ENCODE measurements around the gene KIF3A.

Gene KIF3A

DNA sequence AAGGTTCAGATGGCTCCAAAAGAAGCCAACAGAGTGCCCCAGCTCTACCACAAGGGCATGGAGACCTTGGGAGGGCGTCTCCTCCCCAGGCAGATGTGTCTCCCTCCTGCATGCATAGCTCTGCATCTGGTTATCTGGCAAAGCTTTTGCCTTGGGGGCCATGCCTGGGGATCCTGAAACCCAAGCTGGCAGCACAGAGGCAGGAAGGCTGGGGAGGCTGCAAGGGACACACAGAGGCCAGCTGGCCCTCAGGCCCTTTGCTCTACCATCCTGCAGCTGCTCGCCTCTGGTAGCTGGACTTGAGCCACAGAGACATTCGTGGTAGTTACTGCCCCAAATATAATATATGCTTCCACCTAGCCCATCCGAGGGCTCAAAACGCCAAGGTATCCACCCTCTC, 35.8 kb upstream of the KIF3A start:
- TF ChIP-seq EZH2 (IDR thresholded peaks at IDR 0.05; ENCODE audit: borderline replicate concordance, low read depth, low read length, severe bottlenecking) = no peak
- TF ChIP-seq, protein P1, sequence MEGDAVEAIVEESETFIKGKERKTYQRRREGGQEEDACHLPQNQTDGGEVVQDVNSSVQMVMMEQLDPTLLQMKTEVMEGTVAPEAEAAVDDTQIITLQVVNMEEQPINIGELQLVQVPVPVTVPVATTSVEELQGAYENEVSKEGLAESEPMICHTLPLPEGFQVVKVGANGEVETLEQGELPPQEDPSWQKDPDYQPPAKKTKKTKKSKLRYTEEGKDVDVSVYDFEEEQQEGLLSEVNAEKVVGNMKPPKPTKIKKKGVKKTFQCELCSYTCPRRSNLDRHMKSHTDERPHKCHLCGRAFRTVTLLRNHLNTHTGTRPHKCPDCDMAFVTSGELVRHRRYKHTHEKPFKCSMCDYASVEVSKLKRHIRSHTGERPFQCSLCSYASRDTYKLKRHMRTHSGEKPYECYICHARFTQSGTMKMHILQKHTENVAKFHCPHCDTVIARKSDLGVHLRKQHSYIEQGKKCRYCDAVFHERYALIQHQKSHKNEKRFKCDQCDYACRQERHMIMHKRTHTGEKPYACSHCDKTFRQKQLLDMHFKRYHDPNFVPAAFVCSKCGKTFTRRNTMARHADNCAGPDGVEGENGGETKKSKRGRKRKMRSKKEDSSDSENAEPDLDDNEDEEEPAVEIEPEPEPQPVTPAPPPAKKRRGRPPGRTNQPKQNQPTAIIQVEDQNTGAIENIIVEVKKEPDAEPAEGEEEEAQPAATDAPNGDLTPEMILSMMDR (IDR thresholded peaks at IDR 0.05; ENCODE audit: borderline replicate concordance, extremely low read depth, low read length, poor library complexity, severe bottlenecking) = no peak
- H3K36me3 ChIP-seq (ENCODE audit: insufficient read depth, low read length) = no peaks in the 10 kb centered on the region
- ATAC-seq (ENCODE audit: insufficient read depth, low read depth) (no peak), DNase-seq (no peak)
- no peak overlapping the region for H3K9ac ChIP-seq (ENCODE audit: low read depth, low read length)
- H3K4me2 ChIP-seq (ENCODE audit: insufficient read depth, low read length) = no peak overlapping the region
- peaks cover 44% of the 10 kb centered on the region for H3K79me2 ChIP-seq (ENCODE audit: insufficient read depth, low read length)
- no peak overlapping the region for H3K27ac ChIP-seq (ENCODE audit: low read length)
- H2AFZ ChIP-seq (ENCODE audit: low read depth, low read length) = no peak overlapping the region
- H3K27me3 ChIP-seq (ENCODE audit: insufficient read depth, low read length, poor library complexity) = peaks cover 2% of the 10 kb centered on the region
- peaks cover 38% of the 10 kb centered on the region; the same call in 1 of the 2 replicates for H4K20me1 ChIP-seq (ENCODE audit: insufficient read depth, low read length)
- no peaks in the 10 kb centered on the region for H3K9me3 ChIP-seq (ENCODE audit: insufficient read depth, low read length, severe bottlenecking)
- peaks cover 28% of the 10 kb centered on the region for H3K4me1 ChIP-seq (ENCODE audit: insufficient read depth, low read length)
- no peak overlapping the region for H3K4me3 ChIP-seq (ENCODE audit: low read depth in 1 of 2, low read length in 2 of 2)

DNA sequence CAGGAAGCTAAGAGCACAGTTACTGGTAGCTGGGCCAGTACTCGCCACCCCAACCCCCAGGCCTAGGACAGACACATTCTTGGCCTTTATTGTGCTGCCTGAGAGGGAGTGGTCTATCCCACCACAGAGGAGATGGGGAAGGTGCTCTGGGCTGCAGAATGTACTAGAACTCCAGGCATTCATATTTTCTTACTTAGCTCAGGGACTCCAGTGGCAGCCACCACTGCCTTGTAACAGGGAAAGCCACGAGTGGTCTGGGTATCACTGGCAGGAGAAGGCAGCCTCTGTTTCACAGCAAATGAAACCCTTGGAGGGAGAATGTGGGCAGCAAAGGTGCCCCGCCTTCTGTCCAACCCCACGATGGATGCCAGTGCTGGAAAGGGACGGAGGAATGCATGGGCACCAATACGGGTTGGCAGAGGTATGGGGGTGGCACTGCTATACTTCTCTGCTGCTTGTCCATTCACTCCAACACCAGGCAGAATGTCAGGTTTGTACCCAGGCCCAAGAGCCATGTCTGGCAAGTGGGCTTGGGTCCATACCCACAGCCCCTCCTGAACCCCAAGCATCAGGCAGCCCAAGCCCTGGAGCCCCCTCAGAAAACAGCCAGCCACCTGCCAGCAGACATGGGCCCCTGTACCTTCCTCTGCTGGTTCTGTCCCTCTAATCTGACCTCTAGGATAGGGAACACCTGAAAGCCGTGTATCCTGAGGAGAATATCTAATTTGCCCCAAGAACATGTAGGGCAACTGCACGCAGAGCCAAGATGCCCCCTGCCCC, 35.1 kb upstream of the KIF3A start:
- no peaks in the 10 kb centered on the region for H3K27me3 ChIP-seq (ENCODE audit: insufficient read depth, low read length, poor library complexity)

DNA sequence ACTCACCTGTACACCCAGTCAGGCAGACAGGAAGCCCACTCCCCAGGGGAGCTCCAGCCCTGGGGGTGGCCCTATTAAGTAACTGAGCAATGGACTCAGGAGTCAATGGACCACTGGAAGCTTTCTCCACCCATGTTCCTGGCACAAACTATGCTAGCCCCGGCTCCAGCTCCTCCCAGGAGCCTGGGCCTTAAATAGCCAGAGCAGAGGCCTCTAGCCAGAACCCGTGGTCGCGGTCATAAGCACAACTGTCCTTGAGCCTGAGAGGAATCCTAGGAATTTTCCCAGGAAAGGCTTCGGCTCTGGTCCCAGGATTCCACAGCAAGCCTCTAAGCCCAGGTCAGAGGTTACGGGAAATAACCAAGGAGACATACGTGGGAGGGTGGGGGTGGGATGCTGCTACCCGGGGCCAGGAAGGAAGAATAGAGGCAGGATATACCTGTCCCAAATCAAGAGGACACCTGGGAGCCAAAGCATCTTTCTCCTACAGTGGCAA, 34.2 kb upstream of the KIF3A start:
- Histone ChIP-seq H3K27me3 (ENCODE audit: insufficient read depth, low read length, poor library complexity) (no peaks in the 10 kb centered on the region), H3K36me3 (ENCODE audit: insufficient read depth, low read length) (no peaks in the 10 kb centered on the region), H3K4me3 (ENCODE audit: low read depth in 1 of 2, low read length in 2 of 2) (no peak overlapping the region), H3K4me2 (ENCODE audit: insufficient read depth, low read length) (no peak overlapping the region), H3K9me3 (ENCODE audit: insufficient read depth, low read length, severe bottlenecking) (no peaks in the 10 kb centered on the region), H4K20me1 (ENCODE audit: insufficient read depth, low read length) (peaks cover 46% of the 10 kb centered on the region; the same call in 1 of the 2 replicates), H3K79me2 (ENCODE audit: insufficient read depth, low read length) (peaks cover 51% of the 10 kb centered on the region), H3K9ac (ENCODE audit: low read depth, low read length) (no peak overlapping the region), H3K27ac (ENCODE audit: low read length) (no peak overlapping the region), H2AFZ (ENCODE audit: low read depth, low read length) (no peak overlapping the region), H3K4me1 (ENCODE audit: insufficient read depth, low read length) (peaks cover 17% of the 10 kb centered on the region)
- no peak for ATAC-seq (ENCODE audit: insufficient read depth, low read depth)
- no peak for DNase-seq
- no peak for TF ChIP-seq EZH2 (IDR thresholded peaks at IDR 0.05; ENCODE audit: borderline replicate concordance, low read depth, low read length, severe bottlenecking)
- TF ChIP-seq, protein P1 (IDR thresholded peaks at IDR 0.05; ENCODE audit: borderline replicate concordance, extremely low read depth, low read length, poor library complexity, severe bottlenecking) = no peak

More for the DNA sequence above, 35.1 kb upstream of the KIF3A start:
- no peak overlapping the region for H3K9ac ChIP-seq (ENCODE audit: low read depth, low read length)
- no peak overlapping the region for H3K4me2 ChIP-seq (ENCODE audit: insufficient read depth, low read length)
- H3K79me2 ChIP-seq (ENCODE audit: insufficient read depth, low read length) = peaks cover 48% of the 10 kb centered on the region
- no peak overlapping the region for H3K27ac ChIP-seq (ENCODE audit: low read length)
- peaks cover 22% of the 10 kb centered on the region for H3K4me1 ChIP-seq (ENCODE audit: insufficient read depth, low read length)
- ATAC-seq (ENCODE audit: insufficient read depth, low read depth) (no peak), DNase-seq (no peak)
- TF ChIP-seq, protein P1 (IDR thresholded peaks at IDR 0.05; ENCODE audit: borderline replicate concordance, extremely low read depth, low read length, poor library complexity, severe bottlenecking) = no peak
- TF ChIP-seq EZH2 (IDR thresholded peaks at IDR 0.05; ENCODE audit: borderline replicate concordance, low read depth, low read length, severe bottlenecking) = no peak
- H3K4me3 ChIP-seq (ENCODE audit: low read depth in 1 of 2, low read length in 2 of 2) = no peak overlapping the region
- peaks cover 42% of the 10 kb centered on the region; the same call in 1 of the 2 replicates for H4K20me1 ChIP-seq (ENCODE audit: insufficient read depth, low read length)
- no peaks in the 10 kb centered on the region for H3K9me3 ChIP-seq (ENCODE audit: insufficient read depth, low read length, severe bottlenecking)
- no peaks in the 10 kb centered on the region for H3K36me3 ChIP-seq (ENCODE audit: insufficient read depth, low read length)
- H2AFZ ChIP-seq (ENCODE audit: low read depth, low read length) = no peak overlapping the region
